Prostate gland (tissue), 2 donors: ENCODE data around the gene UNC13B. TPM values are rescaled to one million over a fixed set of nuclear protein-coding genes. Genes with fewer than 3 reads are reported as not detected.

Experiments used
- DNase-seq: peaks from one replicate; pipeline ENCODE4 v3.0.0-alpha.2; 2019; ENCODE audit warnings: low spot score
- H3K27ac ChIP-seq, 2 donors: fragments of 200-600 bp; sonication (generic); 2 replicates each; pipeline ENCODE4 v1.5.1; 2017 to 2019
- H3K27me3 ChIP-seq: fragments of 200-600 bp; sonication (generic); replicated peaks from 2 replicates; pipeline ENCODE4 v1.5.1; 2019; ENCODE audit not compliant: insufficient read depth
- H3K36me3 ChIP-seq, 2 donors: fragments of 200-600 bp; sonication (generic); 1 replicate in 1 of 2; 2 replicates in 1 of 2; pipeline versions ENCODE4 v1.5.1 to v1.8.1; 2017 to 2019
- H3K4me1 ChIP-seq: fragments of 200-600 bp; sonication (generic); replicated peaks from 2 replicates; pipeline ENCODE4 v1.5.1; 2019
- H3K4me3 ChIP-seq, 2 donors: fragments of 200-600 bp; sonication (generic); 2 replicates each; pipeline ENCODE4 v1.5.1; 2017 to 2019
- H3K9me3 ChIP-seq: fragments of 200-600 bp; sonication (generic); 2 replicates; pipeline ENCODE4 v1.5.1; 2017
- CTCF ChIP-seq, 4 experiments: fragments of 200-600 bp in 2 of 4; fragments of 450-650 bp in 2 of 4; sonication (generic) in 2 of 4; IDR thresholded peaks; 1 replicate in 3 of 4; 2 replicates in 1 of 4; pipeline ENCODE4 v1.5.1; 2016 to 2019; ENCODE audit warnings: antibody characterized with exemption in 4 of 4, mild to moderate bottlenecking in 2 of 4, moderate library complexity in 2 of 4
- POLR2A ChIP-seq: fragments of 450-650 bp; IDR thresholded peaks from one replicate; pipeline ENCODE4 v1.6.1; 2016; ENCODE audit warnings: antibody characterized with exemption, mild to moderate bottlenecking
- POLR2AphosphoS5 ChIP-seq: sonication (generic); formaldehyde crosslinking; IDR thresholded peaks from one replicate; pipeline ENCODE4 v1.6.1; 2017; ENCODE audit warnings: antibody characterized with exemption
- WGBS: methylation state at CpG from one replicate; pipeline ENCODE4 v1.1.5; 2018; 5-methylcytosine and 5-hydroxymethylcytosine counted together
- intact Hi-C: fragments of 100-400 bp; cut with DNase I; formaldehyde crosslinking; loops from one replicate; pipeline ENCODE4 v1.14.2; 2022
- total RNA-seq, 2 donors: library from RNA; depleted of rRNA; stranded (reverse); fragments of >200 nt; gene quantifications; one replicate each; pipeline ENCODE4 v1.1.0, GENCODE V29; 2016

The UNC13B gene
- total RNA-seq, 2 donors from 2014 or later = 63.8 to 140 TPM

GRCh38 chr9:35285731-35286130 is 123.9 kb downstream of the UNC13B start:
- H3K27me3 ChIP-seq = no peaks in the 10 kb centered on the region
- H3K4me3 ChIP-seq = no peak overlapping the region
- DNase-seq = no peak
- H3K27ac ChIP-seq = no peak overlapping the region
- no peak for TF ChIP-seq CTCF (IDR thresholded peaks at IDR 0.05)
- no peak for TF ChIP-seq POLR2AphosphoS5
- no peak for TF ChIP-seq POLR2A
- no peaks in the 10 kb centered on the region for H3K36me3 ChIP-seq
- intact Hi-C loops = no loop called here
- H3K9me3 ChIP-seq = no peaks in the 10 kb centered on the region
- H3K4me1 ChIP-seq = no peaks in the 10 kb centered on the region
- 59% methylated on average over 1 of the region's 1 CpG for WGBS

- H3K4me3 ChIP-seq = no peak overlapping the region
- TF ChIP-seq POLR2A = no peak
- no peak for TF ChIP-seq POLR2AphosphoS5
- no peaks in the 10 kb centered on the region for H3K36me3 ChIP-seq
- WGBS = 96% methylated on average over 1 of the region's 1 CpG
- DNase-seq = no peak
- intact Hi-C loops = no loop called here
- no peaks in the 10 kb centered on the region for H3K9me3 ChIP-seq
- no peaks in the 10 kb centered on the region for H3K4me1 ChIP-seq
- no peaks in the 10 kb centered on the region for H3K27me3 ChIP-seq
- no peak overlapping the region for H3K27ac ChIP-seq
Measured at GRCh38 chr9:35286381-35286780, 124.6 kb downstream of the UNC13B start.

GRCh38 chr9:35287987-35288632 is 126.3 kb downstream of the UNC13B start:
- Histone ChIP-seq H3K36me3 (no peaks in the 10 kb centered on the region), H3K4me1 (no peaks in the 10 kb centered on the region), H3K4me3 (no peak overlapping the region), H3K9me3 (no peaks in the 10 kb centered on the region), H3K27ac (no peak overlapping the region), H3K27me3 (no peaks in the 10 kb centered on the region)
- 91% methylated on average over 3 of the region's 3 CpGs for WGBS
- TF ChIP-seq CTCF (IDR thresholded peaks at IDR 0.05) = no peak
- no peak for TF ChIP-seq POLR2AphosphoS5
- TF ChIP-seq POLR2A = no peak
- DNase-seq = no peak
- intact Hi-C loops = no loop called here

GRCh38 chr9:35288778-35289177 is 127.0 kb downstream of the UNC13B start:
- H3K27ac ChIP-seq = no peak overlapping the region
- no peaks in the 10 kb centered on the region for H3K4me1 ChIP-seq
- H3K27me3 ChIP-seq = no peaks in the 10 kb centered on the region
- TF ChIP-seq POLR2A (no peak), CTCF (IDR thresholded peaks at IDR 0.05) (no peak), POLR2AphosphoS5 (no peak)
- H3K4me3 ChIP-seq = no peak overlapping the region
- 100% methylated on average over 1 of the region's 1 CpG for WGBS
- no peaks in the 10 kb centered on the region for H3K9me3 ChIP-seq
- intact Hi-C loops = no loop called here
- H3K36me3 ChIP-seq = no peaks in the 10 kb centered on the region
- no peak for DNase-seq

- intact Hi-C loops = no loop called here
- Histone ChIP-seq H3K4me1 (no peaks in the 10 kb centered on the region), H3K36me3 (no peaks in the 10 kb centered on the region), H3K27me3 (no peaks in the 10 kb centered on the region), H3K27ac (no peak overlapping the region), H3K9me3 (no peaks in the 10 kb centered on the region), H3K4me3 (no peak overlapping the region)
- WGBS = 47% methylated on average over 2 of the region's 2 CpGs
- TF ChIP-seq POLR2A (no peak), CTCF (IDR thresholded peaks at IDR 0.05) (no peak), POLR2AphosphoS5 (no peak)
- DNase-seq = no peak
Measured at GRCh38 chr9:35293376-35293964, 131.7 kb downstream of the UNC13B start.
